Measurements from ENCODE around the gene TNIK. TPM values are rescaled to one million over a fixed set of nuclear protein-coding genes. Genes with fewer than 3 reads are reported as not detected.

TNIK gene
- total RNA-seq, 1 experiment from 2014 or later: 0.69 TPM

DNA sequence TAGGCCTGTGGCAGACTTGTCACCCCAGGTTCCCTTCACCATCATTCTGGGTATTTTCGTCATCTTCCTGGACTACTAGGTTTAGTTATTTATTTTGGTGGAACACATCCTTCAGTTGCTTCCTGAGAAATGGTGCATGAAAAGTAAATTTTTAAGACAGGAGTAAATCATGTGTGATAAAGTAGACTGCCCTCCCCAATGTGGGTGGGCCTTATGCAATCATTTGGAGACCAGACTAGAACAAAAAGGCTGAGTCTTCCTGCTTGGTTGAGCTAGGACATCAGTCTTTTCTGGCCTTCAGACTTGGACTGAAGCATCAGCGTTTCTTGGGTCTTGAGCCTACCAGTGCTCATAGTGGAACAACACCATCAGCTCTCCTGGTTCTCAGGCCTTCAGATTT lies 382.9 kb downstream of the TNIK start:
- ChIA-PET CTCF (no interaction called here), POLR2A (ENCODE audit: low non-redundant PET) (no interaction called here)
- no peaks in the 10 kb centered on the region for H3K9me3 ChIP-seq (ENCODE audit: low read depth, low read length, poor library complexity, severe bottlenecking)

DNA sequence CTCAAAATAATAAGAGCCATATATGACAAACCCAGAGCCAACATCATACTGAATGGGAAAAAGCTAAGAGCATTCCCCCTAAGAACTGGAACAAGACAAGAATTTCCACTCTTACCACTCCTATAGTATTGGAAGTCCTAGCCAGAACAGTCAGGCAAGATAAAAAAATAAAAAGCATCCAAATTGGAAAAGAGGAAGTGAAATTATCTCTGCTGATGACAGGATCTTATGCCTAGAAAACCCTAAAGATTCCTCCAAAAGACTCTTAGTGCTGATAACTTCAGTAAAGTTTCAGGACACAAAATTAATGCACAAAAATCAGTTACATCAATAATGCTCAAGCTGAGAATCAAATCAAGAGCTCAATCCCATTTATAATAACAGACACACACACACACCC lies 387.8 kb downstream of the TNIK start:
- DNase-seq (ENCODE audit: low spot score): no peak
- ChIA-PET POLR2A (ENCODE audit: low non-redundant PET) (no interaction called here), CTCF (no interaction called here)
- no peak overlapping the region for H3K27ac ChIP-seq (ENCODE audit: low read depth, low read length, poor library complexity, severe bottlenecking)
- no peaks in the 10 kb centered on the region for H3K36me3 ChIP-seq (ENCODE audit: insufficient read depth, low read length, poor library complexity, severe bottlenecking)
- H3K4me3 ChIP-seq (ENCODE audit: low read depth, low read length, poor library complexity, severe bottlenecking): no peak overlapping the region
- no peaks in the 10 kb centered on the region for H3K9me3 ChIP-seq (ENCODE audit: low read depth, low read length, poor library complexity, severe bottlenecking)
- no peaks in the 10 kb centered on the region for H3K27me3 ChIP-seq (replicated peaks; ENCODE audit: insufficient read depth, low read depth, low read length, poor library complexity)
- intact Hi-C loops (cut with micrococcal nuclease; ENCODE audit: unreplicated experiment): no loop called here
- TF ChIP-seq, protein P1, sequence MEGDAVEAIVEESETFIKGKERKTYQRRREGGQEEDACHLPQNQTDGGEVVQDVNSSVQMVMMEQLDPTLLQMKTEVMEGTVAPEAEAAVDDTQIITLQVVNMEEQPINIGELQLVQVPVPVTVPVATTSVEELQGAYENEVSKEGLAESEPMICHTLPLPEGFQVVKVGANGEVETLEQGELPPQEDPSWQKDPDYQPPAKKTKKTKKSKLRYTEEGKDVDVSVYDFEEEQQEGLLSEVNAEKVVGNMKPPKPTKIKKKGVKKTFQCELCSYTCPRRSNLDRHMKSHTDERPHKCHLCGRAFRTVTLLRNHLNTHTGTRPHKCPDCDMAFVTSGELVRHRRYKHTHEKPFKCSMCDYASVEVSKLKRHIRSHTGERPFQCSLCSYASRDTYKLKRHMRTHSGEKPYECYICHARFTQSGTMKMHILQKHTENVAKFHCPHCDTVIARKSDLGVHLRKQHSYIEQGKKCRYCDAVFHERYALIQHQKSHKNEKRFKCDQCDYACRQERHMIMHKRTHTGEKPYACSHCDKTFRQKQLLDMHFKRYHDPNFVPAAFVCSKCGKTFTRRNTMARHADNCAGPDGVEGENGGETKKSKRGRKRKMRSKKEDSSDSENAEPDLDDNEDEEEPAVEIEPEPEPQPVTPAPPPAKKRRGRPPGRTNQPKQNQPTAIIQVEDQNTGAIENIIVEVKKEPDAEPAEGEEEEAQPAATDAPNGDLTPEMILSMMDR (conservative IDR thresholded peaks at IDR 0.05; ENCODE audit: low read depth, low read length): no peak
- no peak for TF ChIP-seq EZH2 (IDR thresholded peaks at IDR 0.05; ENCODE audit: borderline replicate concordance, low read depth, low read length, poor library complexity, severe bottlenecking)
- BruUV-seq (replicated peaks): no TSS peak
- H3K4me1 ChIP-seq (ENCODE audit: insufficient read depth, low read length, poor library complexity, severe bottlenecking): no peaks in the 10 kb centered on the region

More for the DNA sequence above, 382.9 kb downstream of the TNIK start:
- Histone ChIP-seq H3K4me3 (ENCODE audit: low read depth, low read length, poor library complexity, severe bottlenecking) (no peak overlapping the region), H3K4me1 (ENCODE audit: insufficient read depth, low read length, poor library complexity, severe bottlenecking) (no peaks in the 10 kb centered on the region), H3K27ac (ENCODE audit: low read depth, low read length, poor library complexity, severe bottlenecking) (no peak overlapping the region), H3K36me3 (ENCODE audit: insufficient read depth, low read length, poor library complexity, severe bottlenecking) (no peaks in the 10 kb centered on the region), H3K27me3 (replicated peaks; ENCODE audit: insufficient read depth, low read depth, low read length, poor library complexity) (no peaks in the 10 kb centered on the region)
- intact Hi-C loops (cut with micrococcal nuclease; ENCODE audit: unreplicated experiment): no loop called here
- BruUV-seq (replicated peaks): no TSS peak
- no peak for TF ChIP-seq EZH2 (IDR thresholded peaks at IDR 0.05; ENCODE audit: borderline replicate concordance, low read depth, low read length, poor library complexity, severe bottlenecking)
- TF ChIP-seq, protein P1 (conservative IDR thresholded peaks at IDR 0.05; ENCODE audit: low read depth, low read length): no peak
- no peak for DNase-seq (ENCODE audit: low spot score)

DNA sequence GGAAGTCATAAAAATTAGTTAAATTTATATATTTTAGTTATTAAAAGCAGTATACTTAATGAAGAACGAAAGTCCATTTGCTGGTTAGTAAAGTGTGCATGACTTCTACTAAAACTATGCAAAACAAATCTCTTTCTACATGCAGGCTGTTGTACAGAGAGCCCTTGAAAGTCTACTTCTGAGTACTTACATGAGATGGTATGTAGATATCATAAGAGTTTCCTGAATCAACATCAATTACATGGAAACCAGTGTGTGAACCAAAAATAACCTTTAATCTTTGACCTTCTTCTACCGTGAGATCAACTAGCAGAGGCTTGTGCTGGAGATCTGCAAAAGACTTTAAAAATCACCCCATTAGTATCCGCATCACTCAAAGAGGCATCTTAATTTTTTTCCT lies 391.5 kb downstream of the TNIK start:
- no TSS peak for BruUV-seq (replicated peaks)
- intact Hi-C loops (cut with micrococcal nuclease; ENCODE audit: unreplicated experiment): no loop called here
- ChIA-PET CTCF (no interaction called here), POLR2A (ENCODE audit: low non-redundant PET) (no interaction called here)
- no peak overlapping the region for H3K4me3 ChIP-seq (ENCODE audit: low read depth, low read length, poor library complexity, severe bottlenecking)
- no peak for TF ChIP-seq EZH2 (IDR thresholded peaks at IDR 0.05; ENCODE audit: borderline replicate concordance, low read depth, low read length, poor library complexity, severe bottlenecking)
- TF ChIP-seq, protein P1 (conservative IDR thresholded peaks at IDR 0.05; ENCODE audit: low read depth, low read length): no peak
- no peaks in the 10 kb centered on the region for H3K27me3 ChIP-seq (replicated peaks; ENCODE audit: insufficient read depth, low read depth, low read length, poor library complexity)
- H3K9me3 ChIP-seq (ENCODE audit: low read depth, low read length, poor library complexity, severe bottlenecking): no peaks in the 10 kb centered on the region
- no peaks in the 10 kb centered on the region for H3K4me1 ChIP-seq (ENCODE audit: insufficient read depth, low read length, poor library complexity, severe bottlenecking)
- H3K27ac ChIP-seq (ENCODE audit: low read depth, low read length, poor library complexity, severe bottlenecking): no peak overlapping the region
- no peaks in the 10 kb centered on the region for H3K36me3 ChIP-seq (ENCODE audit: insufficient read depth, low read length, poor library complexity, severe bottlenecking)
- no peak for DNase-seq (ENCODE audit: low spot score)

Measured in A673 (cell line).